Fibroblast of skin of right quadriceps (primary cell): ENCODE measurements around the gene CCDC136.

Source experiments
- DNase-seq: peaks from one replicate; pipeline ENCODE4 v3.0.0-alpha.2; 2013

CCDC136 gene

DNA sequence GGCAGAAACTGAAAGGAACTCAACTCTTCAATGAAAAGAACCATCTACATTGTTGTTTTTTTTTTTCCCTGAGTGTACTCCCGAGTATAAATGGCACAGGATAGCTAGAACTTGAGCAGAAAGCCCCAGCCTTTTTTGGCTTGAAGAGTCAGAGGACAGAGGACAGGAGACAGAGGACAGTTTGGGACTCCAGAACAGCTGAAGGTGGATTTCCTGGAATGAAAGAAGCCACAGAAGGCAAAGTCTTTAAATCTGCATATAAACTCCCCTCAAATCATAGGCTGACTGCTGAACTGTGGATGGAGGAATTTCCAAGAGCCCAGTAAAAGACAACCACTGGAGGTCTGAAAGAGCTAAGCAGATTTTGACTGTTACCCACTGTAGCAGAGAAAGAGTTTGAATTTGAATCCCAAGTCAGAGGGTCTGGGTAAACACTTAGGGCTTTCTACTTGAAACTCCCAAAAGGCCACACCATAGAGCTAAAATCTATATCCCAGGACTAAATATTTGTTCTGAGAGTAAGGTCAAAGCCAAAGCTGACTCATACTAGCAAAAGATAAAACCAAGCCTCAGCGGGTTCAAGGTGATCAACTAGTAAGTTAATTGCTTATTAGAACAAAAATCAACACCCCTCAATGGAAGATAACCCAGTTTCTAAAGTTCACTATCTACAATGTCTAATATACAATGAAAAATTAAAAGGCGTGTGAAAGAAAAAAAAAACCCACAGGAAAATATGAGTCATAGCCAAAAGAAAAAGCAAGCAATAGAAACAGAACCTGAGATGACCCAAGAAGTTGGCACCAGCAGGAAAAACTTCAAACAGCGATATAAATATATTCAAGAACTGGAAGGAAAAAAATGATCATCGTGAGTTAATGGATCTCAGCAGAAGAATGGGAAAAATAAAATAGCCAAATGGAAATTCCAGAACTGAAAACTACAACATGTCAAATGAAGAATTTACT is 14.3 kb upstream of the CCDC136 start:
- DNase-seq = no peak

DNA sequence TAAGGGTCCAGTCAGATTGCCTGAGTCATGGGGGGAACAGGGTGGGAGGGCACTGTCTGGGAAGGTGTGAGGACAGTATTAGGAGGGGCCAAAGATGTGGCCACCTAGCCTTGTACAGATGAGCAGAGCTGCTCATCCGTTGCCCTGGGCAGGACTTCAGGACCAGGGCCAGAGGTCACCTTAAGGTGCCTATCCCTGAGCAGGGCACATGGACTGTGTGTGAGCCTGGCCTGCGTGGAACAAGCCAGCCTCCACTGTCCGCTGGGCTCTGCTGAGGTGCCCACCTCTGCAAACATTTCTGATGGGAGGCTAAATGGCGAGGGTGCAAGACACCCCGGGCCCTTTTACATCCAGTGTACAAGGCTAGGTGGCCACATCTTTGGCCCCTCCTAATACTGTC is 12.8 kb upstream of the CCDC136 start:
- no peak for DNase-seq

DNA sequence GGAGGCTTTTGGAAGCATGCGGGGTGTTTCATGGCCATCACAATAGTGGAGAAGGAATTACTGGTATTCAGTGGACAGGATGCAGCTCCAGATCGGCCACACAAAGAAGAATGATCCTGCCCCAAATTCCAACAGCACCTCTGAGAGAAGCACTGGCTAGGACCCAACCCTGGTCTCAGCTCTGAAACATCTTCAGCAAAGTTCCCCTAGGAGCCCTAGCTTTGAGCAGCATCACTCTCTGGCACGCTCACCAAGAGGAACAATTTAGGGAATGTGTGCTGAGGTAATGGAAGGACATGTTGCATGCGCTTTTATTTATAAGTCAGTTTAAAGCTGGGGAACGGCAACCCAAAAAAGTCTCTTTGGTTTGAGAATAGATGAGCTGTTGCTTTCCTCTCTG is 10.6 kb upstream of the CCDC136 start:
- peak; percentile 86 for DNase-seq

DNA sequence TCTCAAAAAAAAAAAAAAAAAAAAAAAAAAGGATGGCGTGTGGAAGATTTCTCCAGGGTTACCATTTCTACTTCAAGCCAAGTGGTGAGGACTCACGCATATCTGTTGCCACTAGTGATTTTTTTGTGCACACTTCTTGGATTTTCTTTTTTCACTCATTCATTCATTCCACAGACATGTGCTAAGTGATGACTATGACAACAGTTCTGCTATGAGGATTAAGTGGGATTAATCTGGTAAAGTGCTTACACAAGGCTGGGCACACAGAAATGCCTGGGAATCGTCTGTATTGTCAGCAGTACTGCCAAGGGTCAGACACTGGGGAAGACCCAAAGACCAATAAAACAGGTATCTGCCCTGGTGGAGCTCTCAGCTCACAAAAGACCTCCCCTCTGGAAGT is 9.9 kb upstream of the CCDC136 start:
- no peak for DNase-seq

DNA sequence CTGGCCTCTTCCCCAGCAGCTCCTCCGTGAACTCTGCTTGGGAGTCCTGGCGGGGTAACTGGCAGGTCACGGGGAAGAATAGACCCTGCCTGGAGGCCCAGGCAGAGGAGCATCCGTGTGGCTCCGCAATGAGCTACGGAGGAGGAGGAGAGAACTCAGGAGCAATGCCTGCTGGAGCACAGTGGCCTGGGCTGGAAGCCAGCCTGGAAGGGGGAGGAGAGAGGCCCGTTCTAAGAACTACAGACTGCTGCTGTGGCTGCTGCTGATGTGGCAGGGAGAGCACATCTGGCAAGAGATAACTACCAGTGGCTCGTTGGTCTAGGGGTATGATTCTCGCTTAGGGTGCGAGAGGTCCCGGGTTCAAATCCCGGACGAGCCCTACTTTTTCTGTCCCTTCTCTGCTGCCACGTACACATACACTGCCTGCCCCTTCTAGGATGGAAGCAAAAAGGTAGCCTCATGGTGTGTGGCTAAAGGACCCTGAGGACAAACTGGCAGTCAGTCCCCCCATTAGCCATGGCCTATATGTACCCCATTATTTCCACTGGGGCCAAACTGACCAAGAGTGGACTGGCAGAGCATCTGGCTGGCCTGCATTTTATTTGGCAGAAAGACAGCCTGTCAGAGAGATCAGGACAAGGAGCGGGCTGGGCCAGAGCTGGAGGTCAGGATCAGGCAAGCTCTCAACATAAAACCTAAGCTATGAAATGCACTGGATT is 8.5 kb upstream of the CCDC136 start:
- peak; percentile 90 for DNase-seq

DNA sequence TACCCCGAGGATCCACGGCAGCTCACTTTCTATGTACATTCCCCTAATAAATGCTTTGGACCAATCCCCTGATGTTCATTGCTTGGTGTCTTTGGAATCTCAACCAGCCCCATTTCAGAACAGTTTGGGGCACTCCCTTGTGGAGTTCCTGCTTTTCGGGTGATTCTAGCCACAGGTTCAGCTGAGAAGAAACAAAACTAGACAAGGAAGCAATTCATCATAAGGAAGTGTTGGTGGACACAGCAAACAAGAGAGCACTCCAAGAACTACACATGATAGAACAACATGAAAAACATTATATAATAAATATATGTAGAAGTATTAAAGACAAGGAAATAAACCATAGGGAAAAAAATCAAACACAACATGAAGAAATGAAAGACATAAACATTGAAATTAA is 6.0 kb upstream of the CCDC136 start:
- DNase-seq = no peak

DNA sequence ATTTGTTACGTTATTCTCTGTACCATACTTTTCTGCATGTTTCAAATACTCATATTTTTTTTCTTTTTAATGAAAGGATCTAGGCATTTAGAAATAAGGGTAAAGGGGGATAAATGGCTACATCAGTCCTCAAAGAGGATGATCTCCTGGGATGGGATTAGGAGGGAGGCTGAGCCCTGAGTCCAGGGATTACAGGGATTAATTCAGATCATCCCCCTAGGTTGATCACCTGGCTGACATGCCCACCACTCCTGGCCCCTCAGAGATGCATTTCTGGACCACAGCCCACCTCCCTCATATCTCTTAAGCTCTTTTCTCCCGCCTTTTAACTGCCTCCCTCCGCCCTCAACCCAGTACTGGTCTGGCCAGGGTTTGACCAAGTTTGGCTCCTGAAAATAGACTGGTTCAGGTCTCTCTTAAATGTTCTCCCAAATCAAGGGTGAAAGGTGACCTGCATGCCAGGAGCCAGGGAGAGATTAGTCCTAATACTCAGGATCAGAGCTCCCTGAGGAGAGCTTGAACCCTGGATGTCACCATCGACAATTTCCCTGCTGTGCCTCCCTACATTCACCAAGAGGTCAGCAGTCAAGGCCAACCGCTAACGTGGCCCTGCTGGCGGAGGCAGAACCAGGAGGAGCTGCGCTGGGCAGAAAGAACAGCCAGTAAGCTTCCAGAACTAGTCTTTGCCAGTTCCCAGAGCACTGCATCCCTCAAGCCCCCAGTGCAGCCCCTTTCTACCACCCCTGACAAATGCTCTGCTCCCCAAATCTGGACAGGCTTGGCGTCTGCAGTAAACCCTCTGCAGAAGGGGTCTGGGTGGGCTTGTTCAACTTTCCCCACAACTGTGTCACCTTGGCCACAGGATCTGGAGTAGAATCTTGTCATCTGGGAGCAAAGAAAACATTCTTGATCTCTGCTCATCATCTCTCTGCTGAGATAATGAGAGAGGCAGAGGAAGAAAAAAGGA is 3.0 kb upstream of the CCDC136 start:
- no peak for DNase-seq

DNA sequence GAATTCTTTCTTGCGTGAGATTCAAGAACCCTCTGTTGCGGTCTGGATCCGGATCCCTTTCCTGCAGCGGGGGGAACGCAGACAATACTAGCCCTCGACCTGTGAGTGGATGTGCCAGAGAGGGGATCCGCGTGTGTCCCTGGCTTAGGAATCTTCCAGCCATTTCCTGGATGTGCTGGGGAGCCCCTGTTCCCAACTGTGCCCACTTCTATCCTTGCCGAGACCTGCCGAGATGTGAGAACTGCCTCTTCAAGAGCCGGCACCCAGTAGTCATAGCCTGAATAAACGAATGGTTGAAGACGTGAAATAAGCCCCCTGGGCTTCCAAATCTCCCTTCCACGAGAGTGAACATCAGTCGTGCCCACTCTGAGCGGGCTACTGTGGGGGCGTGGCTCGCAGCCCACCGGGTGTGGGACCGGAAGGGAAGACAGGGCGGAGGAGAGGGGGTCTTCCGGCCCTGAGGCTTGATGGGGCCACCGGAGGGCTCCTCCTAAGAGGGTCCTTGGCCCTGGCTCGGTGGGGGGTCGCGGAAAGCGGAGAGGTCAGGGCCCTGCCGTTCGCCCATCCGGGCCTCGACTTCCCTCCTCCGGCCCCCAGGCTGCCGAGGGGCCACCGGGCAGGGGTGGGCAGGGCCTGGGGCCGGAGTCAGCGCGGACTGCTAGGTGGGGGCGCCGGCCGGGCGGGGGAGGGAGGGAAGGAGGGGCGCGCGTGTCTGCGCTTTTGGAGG is 1.3 kb upstream of the CCDC136 start:
- no peak for DNase-seq

DNA sequence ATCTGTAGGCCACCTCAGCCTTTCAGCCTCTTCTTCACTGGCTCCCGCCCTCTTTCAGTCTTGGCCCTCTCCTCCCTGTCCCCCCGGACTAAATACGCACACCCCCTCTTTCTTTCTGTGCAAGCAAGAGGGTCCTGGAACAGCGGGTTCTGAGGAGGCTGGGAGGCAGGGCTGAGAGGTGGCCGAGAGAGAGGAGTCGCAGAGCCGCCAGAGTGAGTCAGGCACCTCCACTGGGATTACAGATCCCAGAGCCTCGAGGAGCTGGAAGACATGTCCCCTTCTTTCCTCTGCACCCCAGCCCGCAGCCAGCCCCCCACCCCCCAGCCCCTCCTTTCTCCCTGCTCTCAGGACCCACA is 182 bp downstream of the CCDC136 start:
- DNase-seq = no peak

DNA sequence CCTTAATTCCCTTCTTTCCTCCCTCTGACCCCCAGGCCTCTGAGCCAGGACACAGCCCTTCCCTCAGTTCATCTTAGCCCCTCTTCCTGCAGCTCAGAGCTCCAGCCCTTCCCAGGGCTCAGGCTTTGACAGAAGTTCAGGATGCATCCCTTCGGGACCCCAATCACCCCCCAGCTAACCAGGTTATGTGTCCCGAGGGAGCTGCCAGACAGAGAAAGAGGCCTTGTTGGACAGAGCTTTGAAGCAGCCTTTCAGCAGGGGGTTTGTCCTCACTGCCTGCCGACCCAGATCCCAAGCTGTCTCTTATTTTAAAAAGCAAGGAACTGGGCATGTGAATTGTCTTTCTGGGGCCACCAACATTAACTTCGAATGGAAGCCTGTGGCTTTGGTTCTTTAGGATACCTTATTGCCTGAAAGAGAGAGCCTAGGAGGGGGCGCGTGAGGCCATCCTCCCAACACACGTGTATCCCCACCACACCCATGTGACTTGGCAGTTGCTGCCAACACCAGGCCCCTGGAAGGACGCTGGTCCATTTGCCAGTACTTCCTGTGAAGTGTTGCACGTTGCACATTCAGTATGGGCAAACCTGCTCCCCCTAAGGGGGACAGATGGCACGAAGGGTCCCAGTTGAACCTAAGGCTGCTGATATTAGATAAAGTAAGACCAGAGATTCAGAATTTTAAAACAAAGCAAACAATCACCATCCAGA is 858 bp downstream of the CCDC136 start:
- no peak for DNase-seq

DNA sequence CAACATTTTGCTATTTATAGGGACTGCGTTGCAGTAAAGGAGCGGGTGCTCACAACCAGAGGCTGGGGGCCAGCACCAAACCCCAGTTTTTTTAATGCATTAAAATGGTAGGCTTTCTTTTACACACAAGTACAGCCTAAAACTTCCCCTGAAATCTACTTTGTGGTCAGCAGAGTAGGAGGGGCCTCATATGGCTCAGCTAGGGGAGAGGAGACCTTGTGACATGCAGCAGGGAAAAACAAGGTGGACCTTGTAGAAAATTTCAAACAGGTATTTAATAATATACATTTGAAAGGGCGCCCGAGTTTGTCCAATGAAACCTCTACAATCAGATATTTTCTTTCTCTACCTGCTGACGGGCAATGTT is 1.4 kb downstream of the CCDC136 start:
- DNase-seq = no peak

DNA sequence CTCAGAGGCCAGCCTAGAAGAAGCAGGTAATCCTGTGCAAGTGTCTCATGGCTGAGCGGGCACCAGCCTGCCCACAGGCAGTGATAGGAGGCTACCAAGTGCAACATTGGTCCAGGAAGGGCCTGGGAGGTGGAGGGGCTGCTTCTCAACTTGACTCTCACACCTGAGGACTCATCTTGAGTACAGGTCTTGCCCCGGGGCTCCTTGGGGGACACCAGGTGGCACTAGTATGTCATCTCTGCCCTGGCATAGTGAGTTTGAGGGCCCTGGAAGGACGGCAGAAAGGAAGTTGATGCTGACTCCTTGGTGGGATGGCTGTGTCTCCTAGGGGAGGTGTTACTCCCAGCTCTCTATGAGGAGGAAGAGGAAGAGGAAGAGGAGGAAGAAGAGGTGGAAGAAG is 2.3 kb downstream of the CCDC136 start:
- no peak for DNase-seq

DNA sequence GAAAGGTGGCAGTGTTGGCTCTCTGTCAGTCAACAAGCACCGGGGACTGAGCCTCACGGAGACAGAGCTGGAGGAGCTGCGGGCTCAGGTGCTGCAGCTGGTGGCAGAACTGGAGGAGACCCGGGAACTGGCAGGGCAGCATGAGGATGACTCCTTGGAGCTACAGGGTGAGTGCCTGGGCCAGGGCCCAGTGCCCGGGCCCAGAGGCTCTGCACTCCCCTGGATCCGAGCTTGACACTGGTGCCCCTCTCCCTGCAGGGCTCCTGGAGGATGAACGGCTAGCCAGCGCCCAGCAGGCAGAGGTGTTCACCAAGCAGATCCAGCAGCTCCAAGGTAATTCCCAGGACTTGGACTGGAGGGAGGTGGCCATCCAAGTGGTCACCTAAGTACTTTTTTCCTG is 2.7 kb downstream of the CCDC136 start:
- DNase-seq = no peak

DNA sequence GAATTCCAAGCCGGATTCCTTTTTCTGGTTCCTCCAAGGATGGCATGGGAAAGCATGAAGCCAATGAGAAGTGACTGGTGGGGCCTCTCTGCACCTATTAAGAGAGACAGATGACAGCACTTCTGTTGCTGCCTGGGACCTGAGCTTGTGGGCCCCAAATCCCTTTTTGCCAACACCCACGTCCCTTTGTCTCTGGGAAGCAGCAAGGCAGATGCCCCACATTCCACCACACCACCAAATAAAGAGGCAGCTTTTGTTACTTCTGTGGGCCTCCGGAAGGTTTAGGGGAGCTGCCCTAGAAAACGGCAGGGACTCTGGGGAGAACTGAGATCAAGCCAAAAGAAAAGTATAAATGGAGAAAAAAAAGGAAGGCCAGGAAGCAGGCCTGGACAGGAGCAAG is 3.4 kb downstream of the CCDC136 start:
- DNase-seq = no peak

DNA sequence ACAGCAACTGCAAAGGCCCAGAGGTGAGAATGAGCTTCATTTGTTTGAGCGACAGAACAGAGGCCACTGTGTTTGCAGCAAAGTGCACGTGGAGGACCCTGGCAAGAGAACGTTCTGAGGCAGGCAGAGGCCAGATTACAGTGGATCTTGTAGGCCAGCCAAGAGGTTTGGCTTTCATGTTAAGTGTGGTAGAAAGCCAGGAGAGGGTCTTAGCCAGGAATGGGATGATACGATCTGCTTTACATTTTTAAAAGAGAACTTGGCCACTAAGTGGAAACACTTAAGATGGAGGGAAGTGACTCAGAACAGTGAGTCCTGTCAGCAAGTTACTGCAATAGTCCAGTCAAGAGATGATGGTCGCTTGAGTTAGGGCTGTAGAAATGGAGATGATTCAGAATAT is 4.6 kb downstream of the CCDC136 start:
- peak; percentile 85 for DNase-seq

DNA sequence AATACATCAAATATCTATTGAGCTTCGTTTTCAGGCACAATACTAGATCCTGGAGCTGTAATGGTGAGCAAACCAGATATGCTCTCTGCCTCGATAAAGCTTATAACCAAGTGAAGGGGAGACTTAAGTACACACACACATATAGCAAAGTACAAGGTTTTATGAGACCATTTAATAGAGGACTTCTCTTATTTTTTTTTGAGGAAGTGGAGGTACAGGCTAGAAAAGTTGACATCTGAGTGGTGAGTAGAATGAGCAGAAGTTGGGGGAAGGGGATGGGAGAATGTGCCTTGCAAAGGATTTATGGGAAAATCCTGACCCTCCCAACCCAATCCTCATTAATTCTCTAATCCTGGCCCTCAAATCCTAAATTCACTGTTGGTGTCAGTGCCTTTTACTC is 7.7 kb downstream of the CCDC136 start:
- DNase-seq = no peak

DNA sequence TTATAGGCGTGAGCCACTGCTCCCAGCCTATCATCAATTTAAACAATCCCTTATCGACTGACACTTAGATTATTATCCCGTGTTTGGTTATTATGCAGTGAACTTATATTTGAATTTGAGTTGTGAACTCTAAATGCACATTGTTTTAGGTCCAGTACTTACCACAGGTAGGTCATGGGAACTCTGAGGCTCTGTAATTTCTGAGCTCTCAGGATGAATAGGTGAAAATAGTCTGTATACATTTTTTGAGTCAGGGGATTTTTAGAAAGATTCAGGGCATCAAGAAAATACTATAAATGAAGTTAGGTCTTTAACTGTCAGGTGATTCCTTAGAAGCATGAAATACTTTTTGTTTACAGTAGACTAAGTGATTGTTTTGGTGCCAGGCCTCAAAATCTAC is 8.8 kb downstream of the CCDC136 start:
- DNase-seq = no peak

DNA sequence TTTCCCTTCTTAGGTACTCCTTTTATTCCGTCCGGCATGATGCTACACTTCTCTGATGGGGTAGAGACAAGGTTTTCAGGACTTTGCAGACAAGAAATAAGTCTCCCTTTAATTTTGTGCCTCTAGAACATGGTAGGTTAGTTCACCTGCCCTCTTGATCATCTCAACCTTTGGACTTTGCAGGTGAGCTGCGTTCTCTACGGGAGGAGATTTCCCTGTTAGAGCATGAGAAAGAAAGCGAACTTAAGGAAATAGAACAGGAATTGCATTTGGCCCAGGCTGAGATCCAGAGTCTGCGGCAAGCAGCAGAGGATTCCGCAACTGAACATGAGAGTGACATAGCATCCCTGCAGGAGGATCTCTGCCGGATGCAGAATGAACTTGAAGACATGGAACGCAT is 9.2 kb downstream of the CCDC136 start:
- DNase-seq = no peak

DNA sequence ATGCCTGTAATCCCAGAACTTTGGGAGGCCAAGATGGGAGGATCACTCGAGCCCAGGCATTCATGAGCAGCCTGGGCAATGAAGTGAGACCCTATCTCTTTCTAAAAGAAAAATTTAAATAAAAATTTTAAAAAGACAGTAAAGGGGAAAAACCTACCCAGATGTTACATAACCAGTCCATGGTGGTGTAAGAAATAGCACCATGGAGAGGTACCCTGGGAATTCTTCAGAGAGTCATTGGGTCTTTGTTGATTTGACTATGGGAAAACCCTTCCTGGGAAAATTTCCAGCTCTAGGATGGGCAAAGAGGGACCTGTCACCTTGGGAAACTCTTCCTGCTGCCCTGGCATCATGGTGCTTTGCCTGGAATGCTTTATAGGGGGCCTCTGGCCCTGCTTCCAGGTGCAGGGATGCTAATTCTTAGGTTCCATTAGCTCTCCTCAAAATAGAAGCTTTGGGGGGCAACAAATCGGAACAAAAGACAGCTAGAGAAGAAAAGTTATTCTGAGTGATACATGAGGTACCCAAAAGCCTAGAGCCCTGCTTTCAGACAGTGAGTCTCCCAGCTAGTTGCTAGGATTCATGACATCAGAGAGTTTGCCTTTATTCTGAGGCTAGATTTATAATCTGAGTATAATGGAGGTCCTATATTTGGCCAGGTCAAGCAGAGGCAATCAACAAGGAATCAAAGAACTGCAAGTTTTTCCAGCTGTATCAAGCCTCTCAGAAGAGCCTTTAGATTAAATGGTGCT is 10.1 kb downstream of the CCDC136 start:
- no peak for DNase-seq

DNA sequence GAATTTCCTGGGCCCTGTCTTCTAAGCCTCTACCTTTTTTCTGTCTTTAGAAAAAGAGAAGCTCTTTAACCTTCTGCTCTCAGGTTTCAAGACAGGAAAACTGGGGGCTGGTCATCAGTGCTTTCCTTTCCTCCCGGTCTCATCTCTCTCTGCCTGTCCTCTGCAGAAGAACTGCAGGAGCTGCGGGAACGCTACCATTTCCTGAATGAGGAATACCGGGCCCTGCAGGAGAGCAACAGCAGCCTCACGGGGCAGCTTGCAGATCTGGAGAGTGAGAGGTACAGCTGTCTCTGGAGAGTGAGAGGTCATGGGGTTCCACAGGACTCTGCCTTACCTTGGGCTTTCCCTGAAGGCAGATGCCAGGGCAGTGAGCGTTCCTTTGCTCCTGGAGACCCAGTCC is 12.7 kb downstream of the CCDC136 start:
- no peak for DNase-seq

DNA sequence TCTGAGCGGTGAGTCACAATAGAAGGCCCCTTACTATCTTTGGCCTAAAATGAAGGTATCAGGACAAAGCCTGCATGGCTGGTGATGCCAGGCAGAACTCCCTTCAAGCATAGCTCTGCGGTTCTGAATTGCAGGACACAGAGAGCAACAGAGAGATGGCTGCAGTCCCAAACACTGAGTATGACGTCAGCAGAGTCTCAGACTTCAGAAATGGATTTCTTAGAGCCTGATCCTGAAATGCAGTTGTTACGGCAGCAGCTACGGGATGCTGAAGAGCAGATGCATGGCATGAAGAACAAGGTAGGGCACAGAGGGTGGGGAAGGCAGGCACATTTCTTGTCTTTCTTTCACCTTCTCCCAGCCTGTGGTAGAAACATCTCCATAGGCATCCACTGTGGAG is 13.5 kb downstream of the CCDC136 start:
- DNase-seq = no peak
